Loucy (cell line): ENCODE data around the gene SLC8A2.

ENCODE experiments used
- EZH2phosphoT487 ChIP-seq: fragments of 200-600 bp; IDR thresholded peaks from 2 replicates; pipeline ENCODE4 v1.6.1; 2018; ENCODE audit warnings: antibody characterized with exemption, mild to moderate bottlenecking, moderate library complexity, borderline replicate concordance
- TF ChIP-seq, protein P1 (sequence below): fragments of 200-600 bp; sonication (generic); conservative IDR thresholded peaks from 2 replicates; pipeline ENCODE4 v1.5.1; 2014; ENCODE audit warnings: mild to moderate bottlenecking, antibody characterized with exemption, low read length

DNA sequence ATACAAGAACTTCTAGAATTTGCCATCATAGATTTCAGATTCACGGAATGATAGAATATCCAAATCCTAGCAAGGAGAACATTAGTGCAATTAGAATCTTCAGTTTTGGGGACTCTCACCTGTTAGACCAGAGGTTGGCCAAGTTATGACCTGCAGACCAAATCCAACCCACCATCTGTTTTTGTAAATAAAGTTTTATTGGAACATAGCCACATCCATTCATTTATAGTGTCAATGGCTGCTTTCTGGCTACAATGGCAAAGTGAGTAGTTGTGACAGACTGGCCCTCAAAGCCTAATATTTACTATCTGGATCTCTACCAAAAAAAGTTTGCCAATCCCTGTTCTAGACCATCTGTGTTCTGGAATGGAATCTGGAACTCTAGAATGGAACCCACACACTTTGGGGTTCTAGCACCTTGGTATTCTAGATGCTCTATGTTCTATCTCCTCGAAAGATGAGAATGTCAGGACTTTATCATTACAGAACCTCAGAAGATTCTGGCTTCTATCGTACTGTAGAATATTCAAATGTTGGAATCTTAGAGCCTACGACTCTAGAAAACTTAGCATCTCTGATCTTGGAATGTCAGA, 9.9 kb upstream of the SLC8A2 start:
- TF ChIP-seq, protein P1, sequence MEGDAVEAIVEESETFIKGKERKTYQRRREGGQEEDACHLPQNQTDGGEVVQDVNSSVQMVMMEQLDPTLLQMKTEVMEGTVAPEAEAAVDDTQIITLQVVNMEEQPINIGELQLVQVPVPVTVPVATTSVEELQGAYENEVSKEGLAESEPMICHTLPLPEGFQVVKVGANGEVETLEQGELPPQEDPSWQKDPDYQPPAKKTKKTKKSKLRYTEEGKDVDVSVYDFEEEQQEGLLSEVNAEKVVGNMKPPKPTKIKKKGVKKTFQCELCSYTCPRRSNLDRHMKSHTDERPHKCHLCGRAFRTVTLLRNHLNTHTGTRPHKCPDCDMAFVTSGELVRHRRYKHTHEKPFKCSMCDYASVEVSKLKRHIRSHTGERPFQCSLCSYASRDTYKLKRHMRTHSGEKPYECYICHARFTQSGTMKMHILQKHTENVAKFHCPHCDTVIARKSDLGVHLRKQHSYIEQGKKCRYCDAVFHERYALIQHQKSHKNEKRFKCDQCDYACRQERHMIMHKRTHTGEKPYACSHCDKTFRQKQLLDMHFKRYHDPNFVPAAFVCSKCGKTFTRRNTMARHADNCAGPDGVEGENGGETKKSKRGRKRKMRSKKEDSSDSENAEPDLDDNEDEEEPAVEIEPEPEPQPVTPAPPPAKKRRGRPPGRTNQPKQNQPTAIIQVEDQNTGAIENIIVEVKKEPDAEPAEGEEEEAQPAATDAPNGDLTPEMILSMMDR = no peak
- no peak for TF ChIP-seq EZH2phosphoT487
